Body of pancreas (tissue), 4 donors: Measurements from ENCODE around the gene DCAF7.

Source experiments
- POLR2A ChIP-seq, 3 donors: fragments of 450-650 bp; IDR thresholded peaks; one replicate each; pipeline ENCODE4 v1.6.1; 2016; ENCODE audit warnings: antibody characterized with exemption in 3 of 3, mild to moderate bottlenecking in 2 of 3
- TF ChIP-seq, protein P1 (sequence below), 7 experiments: fragments of 450-650 bp in 4 of 7; fragments of 200-600 bp in 3 of 7; sonication (generic) in 3 of 7; IDR thresholded peaks; one replicate each; pipeline ENCODE4 v1.5.1; 2016 to 2019; ENCODE audit warnings: antibody characterized with exemption in 7 of 7

DNA sequence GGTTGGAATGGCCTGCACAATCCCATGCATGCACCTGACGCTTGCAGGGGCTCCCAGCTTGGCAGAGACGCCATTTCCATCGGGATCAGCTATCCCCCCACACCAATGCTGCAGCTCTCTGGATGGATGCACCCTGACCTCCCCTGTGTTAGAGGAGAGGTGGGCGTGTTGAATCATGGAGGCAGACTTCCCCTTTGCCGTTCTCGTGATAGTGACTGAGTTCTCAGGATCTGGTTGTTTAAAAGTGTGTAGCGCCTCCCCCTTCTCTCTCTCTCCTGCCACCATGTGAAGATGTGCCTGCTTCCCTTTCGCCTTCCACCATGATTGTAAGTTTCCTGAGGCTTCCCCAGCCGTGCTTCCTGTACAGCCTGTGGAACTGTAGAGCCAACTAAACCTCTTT, 44.9 kb upstream of the DCAF7 start:
- TF ChIP-seq, protein P1, sequence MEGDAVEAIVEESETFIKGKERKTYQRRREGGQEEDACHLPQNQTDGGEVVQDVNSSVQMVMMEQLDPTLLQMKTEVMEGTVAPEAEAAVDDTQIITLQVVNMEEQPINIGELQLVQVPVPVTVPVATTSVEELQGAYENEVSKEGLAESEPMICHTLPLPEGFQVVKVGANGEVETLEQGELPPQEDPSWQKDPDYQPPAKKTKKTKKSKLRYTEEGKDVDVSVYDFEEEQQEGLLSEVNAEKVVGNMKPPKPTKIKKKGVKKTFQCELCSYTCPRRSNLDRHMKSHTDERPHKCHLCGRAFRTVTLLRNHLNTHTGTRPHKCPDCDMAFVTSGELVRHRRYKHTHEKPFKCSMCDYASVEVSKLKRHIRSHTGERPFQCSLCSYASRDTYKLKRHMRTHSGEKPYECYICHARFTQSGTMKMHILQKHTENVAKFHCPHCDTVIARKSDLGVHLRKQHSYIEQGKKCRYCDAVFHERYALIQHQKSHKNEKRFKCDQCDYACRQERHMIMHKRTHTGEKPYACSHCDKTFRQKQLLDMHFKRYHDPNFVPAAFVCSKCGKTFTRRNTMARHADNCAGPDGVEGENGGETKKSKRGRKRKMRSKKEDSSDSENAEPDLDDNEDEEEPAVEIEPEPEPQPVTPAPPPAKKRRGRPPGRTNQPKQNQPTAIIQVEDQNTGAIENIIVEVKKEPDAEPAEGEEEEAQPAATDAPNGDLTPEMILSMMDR (IDR thresholded peaks at IDR 0.05) = no peak
- no peak for TF ChIP-seq POLR2A (IDR thresholded peaks at IDR 0.05)
